PC-3 (cell line): ENCODE measurements around the gene TTC6. TPM values are rescaled to one million over a fixed set of nuclear protein-coding genes. Genes with fewer than 3 reads are reported as not detected.
A peak's percentile ranks its signal among the peaks of the same experiment; 100 is the strongest.

Experiments
- ATAC-seq: fragments of 200-7000 bp; cut with Tn5 transposase; 2 replicates; pipeline ENCODE4 v1.9.1; 2020; ENCODE audit warnings: mild to moderate bottlenecking, moderate library complexity
- BruUV-seq: library from RNA; stranded (reverse); fragments of 400-500 nt; replicated peaks from 2 replicates; lab custom pipeline; 2021; lab: Mats Ljungman, UMichigan
- CTCF ChIA-PET: fragments of 300-600 bp; sonication (Branson Sonifier 250); formaldehyde crosslinking; loops from one replicate; lab custom pipeline; 2022; ENCODE audit warnings: antibody characterized with exemption; lab: Charles Lee
- POLR2A ChIA-PET: fragments of 300-600 bp; sonication (Branson Sonifier 250); formaldehyde crosslinking; loops from one replicate; lab custom pipeline; 2022; ENCODE audit warnings: antibody characterized with exemption; ENCODE audit not compliant: unreplicated experiment; lab: Charles Lee
- DNase-seq: peaks from one replicate; pipeline ENCODE4 v3.0.0-alpha.2; 2015
- H2AFZ ChIP-seq: fragments of 300-600 bp; sonication (generic); 2 replicates; pipeline ENCODE4 v1.6.0; 2016; ENCODE audit warnings: antibody characterized with exemption, low read length
- H3F3A ChIP-seq: fragments of 300-600 bp; sonication (generic); one replicate; pipeline ENCODE4 v1.6.0; 2017; ENCODE audit warnings: antibody characterized with exemption, low read length, control low read depth, mild to moderate bottlenecking; ENCODE audit not compliant: unreplicated experiment
- H3K27ac ChIP-seq: fragments of 300-600 bp; sonication (generic); 2 replicates; pipeline ENCODE4 v1.5.1; 2016; ENCODE audit warnings: mild to moderate bottlenecking, low read length
- H3K27me3 ChIP-seq: fragments of 300-600 bp; sonication (generic); 2 replicates; pipeline ENCODE4 v1.6.1; 2016; ENCODE audit warnings: low read length, mixed read lengths
- H3K36me3 ChIP-seq: fragments of 300-600 bp; sonication (generic); 2 replicates; pipeline ENCODE4 v1.6.1; 2016; ENCODE audit warnings: low read depth, mixed run types, low read length, mixed read lengths
- H3K4me1 ChIP-seq: fragments of 300-600 bp; sonication (generic); 2 replicates; pipeline ENCODE4 v1.5.1; 2016; ENCODE audit warnings: low read length; ENCODE audit not compliant: insufficient read depth
- H3K4me2 ChIP-seq: fragments of 300-600 bp; sonication (generic); 2 replicates; pipeline ENCODE4 v1.6.0; 2016; ENCODE audit warnings: low read length
- H3K4me3 ChIP-seq: fragments of 300-600 bp; sonication (generic); 2 replicates; pipeline ENCODE4 v1.5.1; 2016; ENCODE audit warnings: mild to moderate bottlenecking, low read length, mixed read lengths
- H3K79me2 ChIP-seq: fragments of 300-600 bp; sonication (generic); 2 replicates; pipeline ENCODE4 v1.6.1; 2017; ENCODE audit warnings: low read length, mixed read lengths
- H3K9ac ChIP-seq: fragments of 300-600 bp; sonication (generic); 2 replicates; pipeline ENCODE4 v1.6.0; 2016; ENCODE audit warnings: mild to moderate bottlenecking, low read length
- H3K9me2 ChIP-seq: fragments of 300-600 bp; sonication (generic); replicated peaks from 2 replicates; pipeline ENCODE4 v1.6.1; 2016; ENCODE audit warnings: mixed run types, low read length, mixed read lengths
- H3K9me3 ChIP-seq: fragments of 300-600 bp; sonication (generic); 2 replicates; pipeline ENCODE4 v1.6.1; 2016; ENCODE audit warnings: low read length, mixed read lengths
- H4K20me1 ChIP-seq: fragments of 300-600 bp; sonication (generic); 2 replicates; pipeline ENCODE4 v1.6.1; 2016; ENCODE audit warnings: low read length, mixed read lengths
- EZH2 ChIP-seq: fragments of 300-600 bp; sonication (generic); IDR thresholded peaks from one replicate; pipeline ENCODE4 v1.6.1; 2017; ENCODE audit warnings: antibody characterized with exemption, mild to moderate bottlenecking, low read length; ENCODE audit not compliant: unreplicated experiment
- EZH2phosphoT487 ChIP-seq: fragments of 300-600 bp; sonication (generic); IDR thresholded peaks from 2 replicates; pipeline ENCODE4 v1.6.1; 2018; ENCODE audit warnings: mild to moderate bottlenecking, antibody characterized with exemption, low read length, borderline replicate concordance
- intact Hi-C: fragments of 100-400 bp; cut with micrococcal nuclease; formaldehyde crosslinking; loops from 2 replicates; pipeline ENCODE4 v1.9.0; 2023
- total RNA-seq: library from RNA; depleted of rRNA; stranded (reverse); fragments of >200 nt; gene quantifications from 2 replicates; pipeline ENCODE4 v1.2.3, GENCODE V29; 2014
- TF ChIP-seq, protein P1 (sequence below): fragments of 300-600 bp; sonication (generic); conservative IDR thresholded peaks from 2 replicates; pipeline ENCODE4 v1.5.1; 2017; ENCODE audit warnings: antibody characterized with exemption, low read depth, mild to moderate bottlenecking, low read length

The TTC6 gene
- total RNA-seq, 1 experiment from 2014 or later: 13.4 TPM

DNA sequence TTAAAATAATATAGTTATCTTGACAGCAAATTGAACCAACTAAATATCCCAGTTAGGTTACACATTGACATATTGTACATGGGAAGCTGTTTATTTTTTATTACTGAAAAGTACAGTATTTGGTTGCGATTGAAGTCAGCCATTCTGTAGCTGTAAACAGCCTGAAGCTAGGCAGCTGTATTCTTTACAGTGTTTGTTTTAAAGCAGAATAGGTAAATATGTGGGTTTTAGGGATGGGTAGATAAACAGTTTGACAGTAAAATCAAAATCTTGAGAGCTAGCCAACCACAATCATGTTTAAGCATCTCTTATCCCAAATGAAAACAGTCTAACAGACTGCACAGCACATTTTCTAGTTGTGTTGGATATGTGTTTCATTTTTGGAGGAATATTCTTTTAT is 45.7 kb downstream of the TTC6 start:
- peak; percentile 71 for DNase-seq
- H3K79me2 ChIP-seq: no peaks in the 10 kb centered on the region
- H3K27ac ChIP-seq: no peak overlapping the region
- no peaks in the 10 kb centered on the region for H4K20me1 ChIP-seq
- peaks cover 9% of the 10 kb centered on the region for H3K4me1 ChIP-seq
- no peaks in the 10 kb centered on the region for H3F3A ChIP-seq
- peak; percentile 97 for ATAC-seq
- CTCF ChIA-PET: interaction anchor here (0.6 to 0.9 kb wide), 2 partner anchors 9 to 1763 kb away, joined by 3 read pairs; no protein-coding TSS in a partner anchor
- no TSS peak for BruUV-seq
- intact Hi-C loops: loop anchor here (1.0 to 5.0 kb wide), 4 partner anchors 14 to 186 kb away; no protein-coding TSS in a partner anchor
- no peak overlapping the region for H3K4me2 ChIP-seq
- no peaks in the 10 kb centered on the region for H3K36me3 ChIP-seq
- TF ChIP-seq, protein P1, sequence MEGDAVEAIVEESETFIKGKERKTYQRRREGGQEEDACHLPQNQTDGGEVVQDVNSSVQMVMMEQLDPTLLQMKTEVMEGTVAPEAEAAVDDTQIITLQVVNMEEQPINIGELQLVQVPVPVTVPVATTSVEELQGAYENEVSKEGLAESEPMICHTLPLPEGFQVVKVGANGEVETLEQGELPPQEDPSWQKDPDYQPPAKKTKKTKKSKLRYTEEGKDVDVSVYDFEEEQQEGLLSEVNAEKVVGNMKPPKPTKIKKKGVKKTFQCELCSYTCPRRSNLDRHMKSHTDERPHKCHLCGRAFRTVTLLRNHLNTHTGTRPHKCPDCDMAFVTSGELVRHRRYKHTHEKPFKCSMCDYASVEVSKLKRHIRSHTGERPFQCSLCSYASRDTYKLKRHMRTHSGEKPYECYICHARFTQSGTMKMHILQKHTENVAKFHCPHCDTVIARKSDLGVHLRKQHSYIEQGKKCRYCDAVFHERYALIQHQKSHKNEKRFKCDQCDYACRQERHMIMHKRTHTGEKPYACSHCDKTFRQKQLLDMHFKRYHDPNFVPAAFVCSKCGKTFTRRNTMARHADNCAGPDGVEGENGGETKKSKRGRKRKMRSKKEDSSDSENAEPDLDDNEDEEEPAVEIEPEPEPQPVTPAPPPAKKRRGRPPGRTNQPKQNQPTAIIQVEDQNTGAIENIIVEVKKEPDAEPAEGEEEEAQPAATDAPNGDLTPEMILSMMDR: no peak
- TF ChIP-seq EZH2phosphoT487: no peak
- TF ChIP-seq EZH2: no peak
- no peak overlapping the region for H2AFZ ChIP-seq
- no peaks in the 10 kb centered on the region for H3K9me2 ChIP-seq
- POLR2A ChIA-PET: interaction anchor here (0.6 kb wide), 1 partner anchor 998 kb away, joined by 4 read pairs; no protein-coding TSS in a partner anchor
- no peak overlapping the region for H3K9ac ChIP-seq
- no peaks in the 10 kb centered on the region for H3K27me3 ChIP-seq
- no peaks in the 10 kb centered on the region for H3K9me3 ChIP-seq
- no peak overlapping the region for H3K4me3 ChIP-seq

DNA sequence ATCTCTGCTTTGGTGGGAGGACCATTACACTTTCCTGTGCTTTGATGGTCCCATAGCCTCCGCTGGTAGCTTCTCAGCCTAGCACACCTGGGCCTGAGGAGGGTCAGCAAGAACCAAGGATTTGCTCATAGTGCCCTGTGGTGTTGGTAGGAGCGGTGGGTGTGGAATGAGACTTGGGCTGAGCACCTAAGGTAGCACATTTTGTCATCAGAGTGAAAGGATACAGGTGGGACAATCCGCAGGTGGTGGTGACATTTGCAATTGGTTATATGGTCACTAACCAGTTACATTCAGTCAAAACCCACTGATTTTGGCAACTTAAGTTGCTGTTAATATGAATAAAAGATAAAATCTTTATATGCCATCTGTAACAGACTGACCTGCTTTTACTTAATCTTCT is 46.7 kb downstream of the TTC6 start:
- ChIA-PET POLR2A (no interaction called here), CTCF (no interaction called here)
- Histone ChIP-seq H3K27ac (no peak overlapping the region), H3K9me2 (no peaks in the 10 kb centered on the region), H3K4me1 (peaks cover 9% of the 10 kb centered on the region), H3K36me3 (no peaks in the 10 kb centered on the region), H3K27me3 (no peaks in the 10 kb centered on the region), H3K9me3 (no peaks in the 10 kb centered on the region), H3F3A (no peaks in the 10 kb centered on the region), H3K4me3 (no peak overlapping the region), H3K9ac (no peak overlapping the region), H3K79me2 (no peaks in the 10 kb centered on the region), H4K20me1 (no peaks in the 10 kb centered on the region), H2AFZ (no peak overlapping the region), H3K4me2 (no peak overlapping the region)
- DNase-seq (no peak), ATAC-seq (no peak)
- BruUV-seq: no TSS peak
- TF ChIP-seq, protein P1: no peak
- TF ChIP-seq EZH2 (no peak), EZH2phosphoT487 (no peak)
- intact Hi-C loops: loop anchor here (5.0 kb wide), 1 partner anchor 185 kb away; no protein-coding TSS in a partner anchor

DNA sequence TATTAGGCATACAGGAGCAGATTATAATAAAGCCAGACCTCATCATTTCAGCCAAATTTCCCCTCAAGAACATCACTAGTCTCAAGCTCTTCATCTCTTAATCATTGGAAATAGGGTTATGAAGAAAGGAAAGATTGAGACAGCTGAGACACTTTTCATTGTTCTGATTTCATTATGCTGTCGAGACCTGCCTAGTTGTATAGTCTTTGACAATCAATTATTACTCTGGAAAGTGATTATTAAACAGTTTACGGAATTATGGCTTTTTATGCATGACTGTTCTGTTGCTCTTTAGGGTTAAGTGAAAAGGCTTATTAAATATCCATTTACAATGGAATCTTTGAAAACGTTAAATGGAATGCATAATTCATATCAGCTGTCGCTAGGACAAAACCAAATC is 48.3 kb downstream of the TTC6 start:
- intact Hi-C loops: loop anchor here (5.0 kb wide), 1 partner anchor 184 kb away; no protein-coding TSS in a partner anchor
- ChIA-PET CTCF (no interaction called here), POLR2A (interaction anchor here (0.6 kb wide), 1 partner anchor 315 kb away, joined by 8 read pairs; no protein-coding TSS in a partner anchor)
- Histone ChIP-seq H3K9me2 (no peaks in the 10 kb centered on the region), H4K20me1 (no peaks in the 10 kb centered on the region), H3K4me3 (no peak overlapping the region), H3K27ac (no peak overlapping the region), H3K36me3 (no peaks in the 10 kb centered on the region), H3K4me1 (peaks cover 9% of the 10 kb centered on the region), H3K9ac (no peak overlapping the region), H3K27me3 (no peaks in the 10 kb centered on the region), H2AFZ (no peak overlapping the region), H3K4me2 (no peak overlapping the region), H3K79me2 (no peaks in the 10 kb centered on the region), H3K9me3 (no peaks in the 10 kb centered on the region), H3F3A (no peaks in the 10 kb centered on the region)
- DNase-seq: no peak
- no peak for ATAC-seq
- no peak for TF ChIP-seq EZH2
- no peak for TF ChIP-seq EZH2phosphoT487
- TF ChIP-seq, protein P1: no peak
- no TSS peak for BruUV-seq
